Measurements from ENCODE around the gene EPN1. TPM values are rescaled to one million over a fixed set of nuclear protein-coding genes. Genes with fewer than 3 reads are reported as not detected.

EPN1 gene
- total RNA-seq, 1 donor from 2014 or later, result 115 TPM

- TF ChIP-seq, protein P1, sequence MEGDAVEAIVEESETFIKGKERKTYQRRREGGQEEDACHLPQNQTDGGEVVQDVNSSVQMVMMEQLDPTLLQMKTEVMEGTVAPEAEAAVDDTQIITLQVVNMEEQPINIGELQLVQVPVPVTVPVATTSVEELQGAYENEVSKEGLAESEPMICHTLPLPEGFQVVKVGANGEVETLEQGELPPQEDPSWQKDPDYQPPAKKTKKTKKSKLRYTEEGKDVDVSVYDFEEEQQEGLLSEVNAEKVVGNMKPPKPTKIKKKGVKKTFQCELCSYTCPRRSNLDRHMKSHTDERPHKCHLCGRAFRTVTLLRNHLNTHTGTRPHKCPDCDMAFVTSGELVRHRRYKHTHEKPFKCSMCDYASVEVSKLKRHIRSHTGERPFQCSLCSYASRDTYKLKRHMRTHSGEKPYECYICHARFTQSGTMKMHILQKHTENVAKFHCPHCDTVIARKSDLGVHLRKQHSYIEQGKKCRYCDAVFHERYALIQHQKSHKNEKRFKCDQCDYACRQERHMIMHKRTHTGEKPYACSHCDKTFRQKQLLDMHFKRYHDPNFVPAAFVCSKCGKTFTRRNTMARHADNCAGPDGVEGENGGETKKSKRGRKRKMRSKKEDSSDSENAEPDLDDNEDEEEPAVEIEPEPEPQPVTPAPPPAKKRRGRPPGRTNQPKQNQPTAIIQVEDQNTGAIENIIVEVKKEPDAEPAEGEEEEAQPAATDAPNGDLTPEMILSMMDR (IDR thresholded peaks at IDR 0.05; ENCODE audit: unreplicated experiment), result no peak
- no peak for DNase-seq (ENCODE audit: low spot score, unreplicated experiment)
- Mint-ChIP-seq H3K27me3 (no peaks in the 10 kb centered on the region), H3K4me1 (ENCODE audit: low read depth) (peaks cover 31% of the 10 kb centered on the region), H3K27ac (peak overlapping the region; percentile 96), H3K9me3 (ENCODE audit: low read depth) (no peaks in the 10 kb centered on the region), H3K36me3 (ENCODE audit: insufficient read depth) (peaks cover 5% of the 10 kb centered on the region), H3K4me3 (ENCODE audit: low read depth) (peak overlapping the region; percentile 85)
These were observed 31.2 kb upstream of the EPN1 start for GRCh38 chr19:55643887-55644176.

- Mint-ChIP-seq H3K36me3 (ENCODE audit: insufficient read depth) (peaks cover 3% of the 10 kb centered on the region), H3K4me3 (ENCODE audit: low read depth) (peak overlapping the region; percentile 85), H3K4me1 (ENCODE audit: low read depth) (peaks cover 32% of the 10 kb centered on the region), H3K27me3 (no peaks in the 10 kb centered on the region), H3K27ac (peak overlapping the region; percentile 96), H3K9me3 (ENCODE audit: low read depth) (no peaks in the 10 kb centered on the region)
- DNase-seq (ENCODE audit: low spot score, unreplicated experiment), result no peak
- TF ChIP-seq, protein P1 (IDR thresholded peaks at IDR 0.05; ENCODE audit: unreplicated experiment), result no peak
These were observed 30.7 kb upstream of the EPN1 start for GRCh38 chr19:55644191-55644833.

DNA sequence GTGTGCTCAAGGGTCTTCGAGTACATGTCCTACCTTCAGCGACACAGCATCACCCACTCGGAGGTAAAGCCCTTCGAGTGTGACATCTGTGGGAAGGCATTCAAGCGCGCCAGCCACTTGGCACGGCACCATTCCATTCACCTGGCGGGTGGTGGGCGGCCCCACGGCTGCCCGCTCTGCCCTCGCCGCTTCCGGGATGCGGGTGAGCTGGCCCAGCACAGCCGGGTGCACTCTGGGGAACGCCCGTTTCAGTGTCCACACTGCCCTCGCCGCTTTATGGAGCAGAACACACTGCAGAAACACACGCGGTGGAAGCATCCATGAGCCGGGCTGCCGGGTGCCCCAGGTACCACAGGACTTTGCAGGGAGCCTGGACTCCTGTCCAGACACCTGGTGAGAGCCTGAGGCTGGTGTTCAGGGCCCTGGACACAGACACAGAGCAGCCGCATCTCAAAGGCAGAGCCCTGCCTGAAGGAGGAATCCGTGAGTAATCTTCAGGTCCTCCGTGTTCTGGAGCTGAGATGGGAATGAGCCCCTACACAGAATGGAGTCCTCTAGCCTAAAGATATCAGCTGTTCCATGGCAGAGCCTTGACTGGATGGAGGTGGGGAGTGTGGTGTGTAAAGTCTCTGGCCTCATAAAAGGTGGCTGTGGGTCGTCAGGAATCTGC lies 30.0 kb upstream of the EPN1 start:
- no peaks in the 10 kb centered on the region for H3K27me3 Mint-ChIP-seq
- DNase-seq (ENCODE audit: low spot score, unreplicated experiment), result no peak
- TF ChIP-seq, protein P1 (IDR thresholded peaks at IDR 0.05; ENCODE audit: unreplicated experiment), result no peak
- peaks cover 3% of the 10 kb centered on the region for H3K36me3 Mint-ChIP-seq (ENCODE audit: insufficient read depth)
- H3K4me1 Mint-ChIP-seq (ENCODE audit: low read depth), result peaks cover 33% of the 10 kb centered on the region
- peak overlapping the region; percentile 85 for H3K4me3 Mint-ChIP-seq (ENCODE audit: low read depth)
- no peaks in the 10 kb centered on the region for H3K9me3 Mint-ChIP-seq (ENCODE audit: low read depth)
- H3K27ac Mint-ChIP-seq, result no peak overlapping the region

DNA sequence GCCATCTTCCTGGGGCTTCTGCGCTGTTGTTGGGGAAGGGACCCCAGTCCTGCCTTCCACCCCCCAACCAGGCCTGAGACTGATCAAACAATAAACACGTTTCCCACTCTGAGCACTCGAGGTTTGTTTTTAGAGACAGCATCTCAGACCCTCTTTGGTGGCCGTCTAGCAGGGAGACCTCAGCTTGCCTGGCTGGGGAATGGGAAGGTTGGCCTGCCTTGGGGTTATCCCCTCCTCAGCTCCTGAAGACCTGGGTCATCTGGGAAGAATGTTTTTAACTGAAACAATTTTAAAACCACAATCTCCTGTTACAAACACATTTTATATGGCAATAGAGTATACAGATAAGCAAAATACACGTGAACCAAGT lies 29.5 kb upstream of the EPN1 start:
- Mint-ChIP-seq H3K4me3 (ENCODE audit: low read depth) (peak overlapping the region; percentile 53), H3K27ac (no peak overlapping the region), H3K4me1 (ENCODE audit: low read depth) (peaks cover 30% of the 10 kb centered on the region), H3K36me3 (ENCODE audit: insufficient read depth) (peaks cover 4% of the 10 kb centered on the region), H3K27me3 (no peaks in the 10 kb centered on the region), H3K9me3 (ENCODE audit: low read depth) (no peaks in the 10 kb centered on the region)
- no peak for DNase-seq (ENCODE audit: low spot score, unreplicated experiment)
- TF ChIP-seq, protein P1 (IDR thresholded peaks at IDR 0.05; ENCODE audit: unreplicated experiment), result no peak

- peak overlapping the region; percentile 78 for H3K4me3 Mint-ChIP-seq (ENCODE audit: low read depth)
- no peak for DNase-seq (ENCODE audit: low spot score, unreplicated experiment)
- H3K9me3 Mint-ChIP-seq (ENCODE audit: low read depth), result no peaks in the 10 kb centered on the region
- H3K27me3 Mint-ChIP-seq, result no peaks in the 10 kb centered on the region
- H3K4me1 Mint-ChIP-seq (ENCODE audit: low read depth), result peaks cover 22% of the 10 kb centered on the region
- H3K36me3 Mint-ChIP-seq (ENCODE audit: insufficient read depth), result peaks cover 7% of the 10 kb centered on the region
- H3K27ac Mint-ChIP-seq, result peak overlapping the region; percentile 79
- TF ChIP-seq, protein P1 (IDR thresholded peaks at IDR 0.05; ENCODE audit: unreplicated experiment), result no peak
These were observed 27.9 kb upstream of the EPN1 start for GRCh38 chr19:55646889-55647731.

Measured in progenitor cell of endocrine pancreas (in vitro differentiated cells).